WTC11 (cell line): Measurements from ENCODE around the gene ZNF343. TPM values are rescaled to one million over a fixed set of nuclear protein-coding genes. Genes with fewer than 3 reads are reported as not detected.

Source experiments
- ATAC-seq: fragments of 200-7000 bp; cut with Tn5 transposase; 2 replicates; pipeline ENCODE4 v1.10.0; 2021; ENCODE audit warnings: mild to moderate bottlenecking, moderate library complexity
- CTCF ChIA-PET: fragments of 300-600 bp; sonication (Branson Sonifier 250); formaldehyde crosslinking; loops from one replicate; lab custom pipeline; 2021; ENCODE audit warnings: antibody characterized with exemption; lab: Charles Lee
- POLR2A ChIA-PET: fragments of 350-600 bp; sonication (Branson Sonifier 250); formaldehyde crosslinking; loops from one replicate; lab custom pipeline; 2021; ENCODE audit warnings: antibody characterized with exemption; lab: Charles Lee
- DNase-seq: peaks from one replicate; pipeline ENCODE4 v3.0.0; 2021; ENCODE audit warnings: low spot score
- H3K27ac Mint-ChIP-seq: 2 replicates; pipeline ENCODE4 v1.8.0; 2021; ENCODE audit warnings: mixed read lengths
- H3K27me3 Mint-ChIP-seq: 2 replicates; pipeline ENCODE4 v1.8.0; 2021; ENCODE audit warnings: low read depth, mild to moderate bottlenecking, moderate library complexity, mixed read lengths
- H3K36me3 Mint-ChIP-seq: 2 replicates; pipeline ENCODE4 v1.8.0; 2021; ENCODE audit warnings: mixed read lengths
- H3K4me1 Mint-ChIP-seq: 2 replicates; pipeline ENCODE4 v1.8.0; 2022; ENCODE audit warnings: mixed read lengths
- H3K4me3 Mint-ChIP-seq: 2 replicates; pipeline ENCODE4 v1.8.0; 2021; ENCODE audit warnings: mild to moderate bottlenecking, moderate library complexity, mixed read lengths
- H3K9me3 Mint-ChIP-seq: 2 replicates; pipeline ENCODE4 v1.8.0; 2021; ENCODE audit warnings: mixed read lengths
- ATF1 ChIP-seq: sonication (generic); formaldehyde crosslinking; IDR thresholded peaks from 2 replicates; pipeline ENCODE4 v1.8.1; 2023; ENCODE audit warnings: mild to moderate bottlenecking, moderate library complexity, missing genetic modification reagents
- ATF6 ChIP-seq: sonication (generic); formaldehyde crosslinking; IDR thresholded peaks from 2 replicates; pipeline ENCODE4 v1.8.1; 2023; ENCODE audit warnings: mild to moderate bottlenecking, missing genetic modification reagents
- GABPB1 ChIP-seq: sonication (generic); formaldehyde crosslinking; IDR thresholded peaks from 2 replicates; pipeline ENCODE4 v1.8.1; 2023; ENCODE audit warnings: mild to moderate bottlenecking, missing genetic modification reagents
- MXD4 ChIP-seq: fragments of 250-450 bp; sonication (Bioruptor Pico); IDR thresholded peaks from 2 replicates; pipeline ENCODE4 v1.8.0; 2021; ENCODE audit warnings: mild to moderate bottlenecking, moderate library complexity, borderline replicate concordance
- RELA ChIP-seq: sonication (generic); formaldehyde crosslinking; IDR thresholded peaks from 2 replicates; pipeline ENCODE4 v1.8.1; 2022; ENCODE audit warnings: missing genetic modification reagents, mild to moderate bottlenecking, borderline replicate concordance
- TEAD4 ChIP-seq: sonication (generic); formaldehyde crosslinking; IDR thresholded peaks from 2 replicates; pipeline ENCODE4 v1.8.0; 2022; ENCODE audit warnings: mild to moderate bottlenecking, missing genetic modification reagents
- TP53 ChIP-seq: sonication (generic); formaldehyde crosslinking; IDR thresholded peaks from 2 replicates; pipeline ENCODE4 v1.8.1; 2023; ENCODE audit warnings: mild to moderate bottlenecking, missing genetic modification reagents
- USF2 ChIP-seq: sonication (generic); formaldehyde crosslinking; IDR thresholded peaks from 2 replicates; pipeline ENCODE4 v1.8.1; 2023; ENCODE audit warnings: mild to moderate bottlenecking, missing genetic modification reagents, moderate library complexity
- ZNF219 ChIP-seq: sonication (generic); formaldehyde crosslinking; IDR thresholded peaks from 2 replicates; pipeline ENCODE4 v1.8.0; 2023; ENCODE audit warnings: missing genetic modification reagents, mild to moderate bottlenecking, borderline replicate concordance
- ZNF423 ChIP-seq: fragments of 250-450 bp; sonication (Bioruptor Pico); IDR thresholded peaks from 2 replicates; pipeline ENCODE4 v2.1.2; 2022; ENCODE audit warnings: mild to moderate bottlenecking, moderate library complexity
- total RNA-seq: library from RNA; stranded (reverse); gene quantifications from 3 replicates; pipeline ENCODE4 v1.2.3, GENCODE V29; 2021

Gene ZNF343
- total RNA-seq, 1 experiment from 2014 or later, result 7.6 TPM

GRCh38 chr20:2446845-2447244 is 61.9 kb downstream of the ZNF343 start:
- ATAC-seq (peak; percentile 73), DNase-seq (no peak)
- Mint-ChIP-seq H3K27me3 (no peaks in the 10 kb centered on the region), H3K4me3 (no peak overlapping the region), H3K27ac (no peak overlapping the region), H3K4me1 (no peaks in the 10 kb centered on the region), H3K9me3 (peaks cover 3% of the 10 kb centered on the region; the same call in 1 of the 2 replicates), H3K36me3 (no peaks in the 10 kb centered on the region)
- ChIA-PET CTCF (interaction anchor here (0.6 kb wide), 1 partner anchor 144 kb away, joined by 4 read pairs; no protein-coding TSS in a partner anchor), POLR2A (no interaction called here)
- TF ChIP-seq ZNF219 (CRISPR knock-in tag) (no peak), MXD4 (CRISPR knock-in tag) (no peak), ATF1 (CRISPR knock-in tag) (no peak), ZNF423 (no peak), ATF6 (CRISPR knock-in tag) (no peak), RELA (CRISPR knock-in tag) (no peak), TP53 (CRISPR knock-in tag) (no peak), USF2 (no peak), TEAD4 (CRISPR knock-in tag) (no peak), GABPB1 (no peak)

Other genes with a start within 250 kb of the ZNF343 start
- gene TGM3, start 212.9 kb downstream of the ZNF343 start, total RNA-seq, result 0.07 to 0.11 TPM in 2 of 3 replicates, not detected in the other
- not detected in 3 replicates for gene TGM6, start 128.0 kb downstream of the ZNF343 start, total RNA-seq
- gene SNRPB, start 38.1 kb downstream of the ZNF343 start, total RNA-seq, result 489 to 539 TPM (median 498 TPM) in 3 replicates
- not detected in 3 replicates for gene TMC2, start 27.7 kb upstream of the ZNF343 start, total RNA-seq
- gene NOP56, start 143.7 kb upstream of the ZNF343 start, total RNA-seq, result 484 to 634 TPM (median 500 TPM) in 3 replicates
- 101 to 136 TPM (median 107 TPM) in 3 replicates for gene IDH3B, start 155.3 kb upstream of the ZNF343 start, total RNA-seq
- gene EBF4, start 183.9 kb upstream of the ZNF343 start, total RNA-seq, result 2.7 to 5.0 TPM (median 3.2 TPM) in 3 replicates